Colonic mucosa (tissue), 4 donors: ENCODE data around the gene SMO. TPM values are rescaled to one million over a fixed set of nuclear protein-coding genes. Genes with fewer than 3 reads are reported as not detected.
"Not testable (repeated sequence)": the region's sequence is repeated elsewhere in the genome, so short reads cannot be mapped to it uniquely, and the experiment has no call there.

ENCODE experiments used
- DNase-seq: peaks from one replicate; pipeline ENCODE4 v3.0.0-alpha.2; 2020
- H3K27ac ChIP-seq: fragments of 200-600 bp; one replicate; pipeline ENCODE4 v1.8.0; 2021
- H3K27me3 ChIP-seq: fragments of 200-600 bp; one replicate; pipeline ENCODE4 v1.8.0; 2021
- H3K36me3 ChIP-seq: fragments of 200-600 bp; one replicate; pipeline ENCODE4 v1.8.0; 2021
- H3K4me1 ChIP-seq: fragments of 200-600 bp; one replicate; pipeline ENCODE4 v1.8.0; 2021; ENCODE audit warnings: mild to moderate bottlenecking
- H3K4me3 ChIP-seq: fragments of 200-600 bp; one replicate; pipeline ENCODE4 v1.8.0; 2021
- H3K9ac ChIP-seq, 2 donors: one replicate each; pipeline ENCODE4 v1.7.0; 2013; ENCODE audit warnings: control low read depth in 2 of 2, low read depth in 2 of 2, low read length in 2 of 2
- H3K9me3 ChIP-seq: fragments of 200-600 bp; one replicate; pipeline ENCODE4 v1.8.0; 2021
- CTCF ChIP-seq: fragments of 200-600 bp; IDR thresholded peaks from one replicate; pipeline ENCODE4 v1.8.0; 2022; ENCODE audit warnings: antibody characterized with exemption, mild to moderate bottlenecking
- intact Hi-C: fragments of 100-400 bp; cut with DNase I; formaldehyde crosslinking; loops from one replicate; pipeline ENCODE4 v1.14.1; 2022
- total RNA-seq, 2 donors: library from RNA; stranded (reverse); fragmentation: NEBNext Ultra II Directional in 1 of 2; extraction: Animal tissue kit (Norgen Biotek cat#: 25700) in 1 of 2; gene quantifications; one replicate each; pipeline ENCODE4 v1.2.1, GENCODE V29; 2021
- donor health status: healthy.
- donor health status: DM: no; HTN: no; CAD: no.
- donor health status: DM: no; HTN: no; CAD: no.

Gene SMO
- total RNA-seq, 2 donors from 2014 or later: 1.6 to 3.6 TPM

- intact Hi-C loops: no loop called here
These were observed 20.6 kb upstream of the SMO start for GRCh38 chr7:129167817-129168216.

GRCh38 chr7:129168231-129169021 is 20.0 kb upstream of the SMO start:
- intact Hi-C loops: no loop called here
- no peak for DNase-seq
- H3K36me3 ChIP-seq: no peaks in the 10 kb centered on the region
- TF ChIP-seq CTCF: no peak
- no peaks in the 10 kb centered on the region for H3K27me3 ChIP-seq
- H3K4me3 ChIP-seq: peak overlapping the region; percentile 42
- no peaks in the 10 kb centered on the region for H3K9me3 ChIP-seq
- H3K4me1 ChIP-seq: no peaks in the 10 kb centered on the region
- no peak overlapping the region for H3K27ac ChIP-seq
- H3K9ac ChIP-seq: no peak overlapping the region

More at GRCh38 chr7:129167817-129168216, 20.6 kb upstream of the SMO start:
- no peak for DNase-seq
- TF ChIP-seq CTCF: no peak
- Histone ChIP-seq H3K27ac (no peak overlapping the region), H3K4me1 (no peaks in the 10 kb centered on the region), H3K36me3 (no peaks in the 10 kb centered on the region), H3K9ac (no peak overlapping the region), H3K9me3 (no peaks in the 10 kb centered on the region), H3K27me3 (no peaks in the 10 kb centered on the region), H3K4me3 (no peak overlapping the region)

- intact Hi-C loops: no loop called here
- Histone ChIP-seq H3K9ac (peak overlapping the region; percentile 36 to 56), H3K27ac (no peak overlapping the region), H3K9me3 (no peaks in the 10 kb centered on the region), H3K36me3 (no peaks in the 10 kb centered on the region), H3K4me1 (no peaks in the 10 kb centered on the region), H3K27me3 (no peaks in the 10 kb centered on the region), H3K4me3 (peak overlapping the region; percentile 42)
- peak; percentile 66 for DNase-seq
- no peak for TF ChIP-seq CTCF
These were observed 19.2 kb upstream of the SMO start for GRCh38 chr7:129169171-129169671.

- Histone ChIP-seq H3K9ac (peak overlapping the region; percentile 36 to 56), H3K36me3 (no peaks in the 10 kb centered on the region), H3K27me3 (no peaks in the 10 kb centered on the region), H3K4me3 (peak overlapping the region; percentile 42), H3K27ac (no peak overlapping the region), H3K4me1 (no peaks in the 10 kb centered on the region), H3K9me3 (no peaks in the 10 kb centered on the region)
- no peak for TF ChIP-seq CTCF
- no peak for DNase-seq
- intact Hi-C loops: no loop called here
These were observed 18.6 kb upstream of the SMO start for GRCh38 chr7:129169686-129170440.

GRCh38 chr7:129170441-129171021 is 17.9 kb upstream of the SMO start:
- intact Hi-C loops: no loop called here
- Histone ChIP-seq H3K27ac (no peak overlapping the region), H3K9ac (no peak overlapping the region)

GRCh38 chr7:129173861-129174260 is 14.6 kb upstream of the SMO start:
- H3K4me3 ChIP-seq, H3K4me1 ChIP-seq, H3K36me3 ChIP-seq, intact Hi-C loops, H3K9me3 ChIP-seq, H3K27me3 ChIP-seq, DNase-seq, H3K27ac ChIP-seq, H3K9ac ChIP-seq: not testable (repeated sequence)

More at GRCh38 chr7:129170441-129171021, 17.9 kb upstream of the SMO start:
- Histone ChIP-seq H3K36me3 (no peaks in the 10 kb centered on the region), H3K27me3 (no peaks in the 10 kb centered on the region), H3K9me3 (no peaks in the 10 kb centered on the region), H3K4me1 (no peaks in the 10 kb centered on the region), H3K4me3 (no peak overlapping the region)
- DNase-seq: no peak
- no peak for TF ChIP-seq CTCF
